NCI-H1048 (cell line): ENCODE data around the gene NEUROD1.

ENCODE experiments used
- DNase-seq: peaks from one replicate; lab custom pipeline; 2025; lab: John Stamatoyannopoulos, UW

The NEUROD1 gene

GRCh38 chr2:181679544-181679979, 755 bp downstream of the NEUROD1 start:
- DNase-seq = no peak

- DNase-seq = no peak
Measured at GRCh38 chr2:181678861-181679543, 1.3 kb downstream of the NEUROD1 start.

DNA sequence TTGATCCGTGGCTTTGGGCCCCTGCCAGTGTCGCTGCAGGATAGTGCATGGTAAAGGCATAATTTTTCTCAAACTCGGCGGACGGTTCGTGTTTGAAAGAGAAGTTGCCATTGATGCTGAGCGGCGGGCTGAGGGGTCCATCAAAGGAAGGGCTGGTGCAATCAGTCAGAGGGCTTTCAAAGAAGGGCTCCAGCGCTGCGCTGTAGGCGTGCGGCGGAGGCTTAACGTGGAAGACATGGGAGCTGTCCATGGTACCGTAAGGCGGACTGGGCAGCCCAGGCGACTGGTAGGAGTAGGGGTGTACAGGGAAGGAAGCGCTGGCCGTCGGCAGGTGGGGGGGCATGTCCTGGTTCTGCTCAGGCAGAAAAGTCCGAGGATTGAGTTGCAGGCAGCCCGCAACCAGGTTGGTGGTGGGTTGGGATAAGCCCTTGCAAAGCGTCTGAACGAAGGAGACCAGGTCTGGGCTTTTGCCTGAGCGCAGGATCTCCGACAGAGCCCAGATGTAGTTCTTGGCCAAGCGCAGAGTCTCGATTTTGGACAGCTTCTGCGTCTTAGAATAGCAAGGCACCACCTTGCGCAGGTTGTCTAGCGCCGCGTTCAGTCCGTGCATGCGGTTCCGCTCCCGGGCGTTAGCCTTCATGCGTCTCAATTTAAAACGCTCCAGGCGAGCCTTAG, 2.3 kb downstream of the NEUROD1 start:
- DNase-seq = peak; percentile 24

- DNase-seq = no peak
Measured at GRCh38 chr2:181675254-181675653, 5.1 kb downstream of the NEUROD1 start.

DNA sequence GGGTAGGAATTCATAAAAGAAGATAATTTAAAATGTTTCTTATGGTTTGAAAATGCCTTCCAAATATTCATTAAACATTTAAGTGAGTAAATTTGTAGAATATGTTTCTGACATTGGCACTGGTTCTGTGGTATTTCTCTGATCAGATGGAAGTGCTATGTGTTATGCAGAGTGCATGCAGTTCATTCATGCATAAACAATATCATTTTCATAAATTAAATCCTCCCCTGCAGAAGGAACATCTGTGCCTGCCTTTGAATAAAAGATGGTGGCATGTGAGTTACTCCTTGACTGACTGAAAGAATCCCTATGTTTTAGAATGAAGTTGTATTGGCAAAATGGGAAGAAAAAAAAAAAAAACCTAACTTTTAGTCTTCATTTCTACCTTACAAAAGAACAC, 5.9 kb downstream of the NEUROD1 start:
- peak; percentile 19 for DNase-seq

DNA sequence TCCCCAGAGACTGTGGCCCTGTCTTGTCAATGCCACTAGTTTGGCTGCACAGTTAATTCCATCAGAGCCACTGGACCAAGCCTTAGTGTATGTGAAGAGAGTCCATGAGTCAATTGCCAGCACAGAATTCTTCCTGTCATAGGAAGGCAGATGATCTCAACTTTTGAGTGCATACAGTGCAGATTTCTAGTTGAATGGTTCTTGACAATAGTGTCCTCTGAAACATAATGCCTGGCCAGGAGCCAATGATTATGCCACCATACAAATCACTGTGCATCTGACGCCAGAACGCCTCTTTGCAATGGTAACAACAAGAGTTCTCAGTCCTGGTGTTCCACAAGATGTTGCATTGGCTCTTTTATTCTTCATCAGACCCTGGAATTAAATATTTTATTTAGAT, 7.1 kb downstream of the NEUROD1 start:
- no peak for DNase-seq

DNA sequence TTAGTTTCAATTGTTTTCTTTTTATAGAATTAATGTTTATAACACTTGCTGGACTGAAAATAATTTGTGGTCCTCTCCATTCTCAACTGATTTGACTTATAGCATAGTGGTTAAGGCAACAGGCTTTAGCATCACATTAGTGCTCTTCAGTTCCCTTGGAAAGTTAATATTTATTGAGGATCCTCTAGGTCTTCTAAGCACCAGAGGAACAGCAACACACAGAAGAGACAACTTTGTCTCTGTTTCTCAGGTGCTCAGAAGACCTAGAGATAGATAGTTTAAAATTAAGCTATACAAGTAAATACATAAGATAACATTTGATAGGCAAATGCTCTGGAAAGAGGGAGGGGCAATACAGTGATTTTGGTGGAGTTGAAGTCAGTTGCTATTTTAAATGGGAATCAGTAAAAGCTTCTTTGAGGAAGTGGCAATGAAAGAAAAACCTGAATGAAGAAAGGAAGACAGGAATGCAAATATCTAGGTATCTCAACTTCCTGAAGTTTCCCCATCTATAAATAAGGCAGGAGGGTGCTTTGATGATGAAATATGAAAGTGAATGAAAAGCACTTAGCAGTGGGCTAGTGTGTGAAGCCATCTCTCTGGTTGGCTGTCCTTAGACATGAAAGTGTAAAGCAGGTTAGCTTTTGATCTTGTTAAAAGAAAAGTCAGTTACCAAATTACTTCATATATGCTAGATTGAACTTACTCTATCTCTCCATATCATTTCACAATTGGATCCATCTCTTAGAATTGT, 7.9 kb downstream of the NEUROD1 start:
- DNase-seq = no peak

- no peak for DNase-seq
Measured at GRCh38 chr2:181670632-181671031, 9.7 kb downstream of the NEUROD1 start.

DNA sequence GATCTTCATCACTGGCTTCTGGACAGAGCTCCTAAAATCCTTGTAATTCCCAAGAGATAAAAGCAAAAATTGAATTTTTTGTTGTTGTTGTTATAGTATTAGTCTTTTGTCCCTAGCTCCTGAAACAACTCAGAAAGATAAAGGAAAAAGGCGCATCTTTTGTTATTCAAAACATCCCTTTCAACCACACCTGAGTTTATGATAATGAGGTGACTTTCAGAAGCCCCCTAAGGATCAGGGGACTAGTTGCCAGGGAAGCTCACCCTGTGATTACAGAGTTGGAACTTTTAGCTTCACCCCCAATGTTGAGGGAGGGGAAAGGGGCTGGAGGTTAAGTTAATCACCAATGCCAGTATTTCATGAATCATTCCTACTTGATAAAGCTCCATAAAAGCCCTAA, 13.1 kb downstream of the NEUROD1 start:
- no peak for DNase-seq

DNA sequence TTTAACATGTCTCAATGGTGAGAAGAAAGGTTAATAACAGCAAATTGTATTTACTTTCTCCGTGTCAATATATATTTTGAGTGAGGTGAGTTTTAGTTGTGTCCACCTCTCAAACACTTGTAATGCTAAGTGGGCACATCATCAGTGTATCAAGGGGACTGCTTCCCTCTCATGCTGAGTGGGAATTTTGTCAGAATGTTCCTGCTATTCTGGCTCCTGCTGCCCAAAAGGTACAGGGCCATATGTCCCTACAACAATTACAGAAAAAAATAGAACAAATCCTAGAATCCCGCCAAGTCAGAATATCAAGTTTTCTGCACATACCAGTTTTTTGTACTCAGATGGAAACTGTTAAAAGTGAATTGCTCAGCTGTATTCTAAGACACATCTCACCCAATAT, 18.0 kb downstream of the NEUROD1 start:
- DNase-seq = no peak

DNA sequence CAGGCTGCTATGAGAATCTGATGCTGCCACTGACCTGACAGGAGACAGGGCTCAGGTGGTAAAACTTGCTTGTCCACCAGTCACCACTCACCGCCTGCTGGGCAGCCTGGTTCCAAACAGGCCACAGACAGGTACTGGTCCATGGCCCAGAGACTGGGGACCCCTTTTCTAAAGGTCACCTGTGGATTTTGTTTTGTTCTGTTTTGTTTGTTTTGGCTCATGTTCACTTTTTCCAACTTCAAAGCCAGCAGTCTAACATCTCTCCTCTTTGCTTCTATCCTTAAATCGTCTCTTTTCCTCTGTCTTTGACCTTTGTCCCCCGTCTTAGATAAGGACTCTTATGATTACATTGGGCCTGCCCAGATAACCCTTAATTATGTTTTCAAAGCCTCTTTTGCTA, 20.1 kb downstream of the NEUROD1 start:
- no peak for DNase-seq

DNA sequence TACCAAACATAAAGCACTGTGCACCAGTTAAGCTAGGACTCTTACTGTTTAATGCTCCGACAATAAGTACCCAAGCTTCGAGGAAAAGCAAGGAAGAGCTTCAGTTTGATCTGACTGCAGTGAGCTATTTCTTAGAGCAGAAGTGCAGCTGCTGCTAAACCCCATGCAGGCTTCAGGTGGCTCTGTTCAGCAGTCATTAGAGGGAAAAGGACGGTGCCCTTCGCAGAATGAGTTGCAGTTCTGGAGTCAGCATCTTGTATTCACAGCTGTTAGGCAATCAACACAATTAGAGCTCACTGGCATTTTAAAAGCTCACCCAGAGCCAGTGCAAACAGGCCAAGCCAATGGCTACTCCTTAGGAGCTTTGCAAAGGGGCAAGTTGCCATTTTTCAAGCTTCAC, 21.9 kb downstream of the NEUROD1 start:
- DNase-seq = no peak

DNA sequence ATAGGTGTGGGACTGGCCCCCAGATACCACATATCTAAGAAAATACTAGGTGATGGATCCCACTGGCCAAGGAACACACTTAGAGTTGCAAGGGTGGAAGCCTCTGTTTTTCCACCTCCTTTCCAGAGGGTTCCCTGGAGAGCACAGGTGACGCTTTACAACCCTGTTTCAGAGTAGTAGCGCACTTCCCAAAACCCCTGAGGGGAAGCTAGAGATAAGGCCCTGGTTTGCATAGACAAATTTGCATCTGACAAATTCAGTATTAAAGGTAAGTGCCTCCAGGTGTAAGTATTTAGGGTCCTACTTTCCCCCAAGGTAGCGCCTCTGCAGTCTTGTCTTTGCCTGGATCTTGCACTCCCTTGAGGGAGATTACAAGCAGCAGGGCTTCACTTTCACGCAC, 22.9 kb downstream of the NEUROD1 start:
- DNase-seq = no peak

DNA sequence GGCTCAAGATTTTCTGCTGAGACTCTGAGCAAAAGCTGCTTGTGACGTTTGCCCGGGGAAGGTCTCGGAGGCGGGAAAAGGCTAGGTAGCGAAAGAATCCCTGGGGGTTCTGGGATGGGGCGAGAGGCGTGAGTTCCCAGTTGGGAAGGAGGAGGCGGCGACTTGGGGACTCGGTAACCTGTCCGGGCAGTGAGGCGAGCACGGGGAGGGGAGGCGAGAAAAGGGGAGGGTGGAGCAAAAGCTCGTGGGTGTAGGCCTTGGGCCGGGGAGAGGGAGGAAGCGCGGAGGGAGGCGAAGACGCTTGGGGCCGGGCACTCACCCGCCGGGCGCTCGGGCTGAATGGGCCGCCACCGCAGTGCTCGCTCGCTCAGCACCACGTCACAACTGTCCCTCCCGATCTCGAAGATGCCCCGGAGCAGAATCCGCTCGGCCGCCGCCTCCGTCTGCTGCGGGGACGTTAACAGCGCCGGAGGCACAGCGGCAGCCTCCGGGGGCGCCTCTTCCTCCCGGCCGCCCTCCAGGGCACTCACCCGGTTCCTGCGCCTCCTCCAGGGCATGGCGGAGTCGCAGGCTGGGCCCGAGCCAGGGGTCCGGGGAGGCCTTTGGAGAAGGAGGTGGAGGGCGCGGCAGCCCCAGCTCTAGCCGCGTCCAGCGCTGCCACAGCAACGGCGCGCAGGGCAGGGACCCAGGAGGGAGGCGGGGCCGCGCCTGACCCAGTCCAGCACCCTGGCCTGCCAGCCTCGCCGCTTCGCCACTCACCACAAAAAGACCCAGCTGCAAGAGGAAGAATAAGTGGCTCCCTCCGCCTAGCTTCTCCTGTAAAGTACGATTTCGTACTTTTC, 23.6 kb downstream of the NEUROD1 start, which contains the start of gene CERKL:
Gene CERKL, minus strand, starts transcription at position 656 of the 842 bp plus-strand sequence. Its CDS starts 99 bp downstream, at position 557.
- no peak for DNase-seq

DNA sequence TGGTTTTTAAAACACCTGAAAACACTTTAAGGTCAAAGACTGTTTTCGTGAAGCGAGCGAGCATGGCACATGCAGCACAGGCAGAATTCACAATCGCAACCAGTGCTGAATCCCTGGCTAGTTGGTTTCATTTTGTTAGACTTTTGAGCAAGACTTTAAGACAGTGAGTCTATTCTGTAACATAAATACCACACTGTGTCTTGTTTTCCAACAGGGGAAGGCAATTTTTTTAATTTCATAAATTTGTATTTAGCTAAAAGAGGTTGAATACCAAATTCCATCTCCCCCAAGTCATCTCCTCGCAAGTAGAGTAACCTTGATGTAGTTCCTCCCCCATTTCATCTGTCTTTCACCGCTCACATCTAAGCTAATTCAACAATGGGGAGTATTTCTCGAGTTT, 24.8 kb downstream of the NEUROD1 start:
- no peak for DNase-seq

DNA sequence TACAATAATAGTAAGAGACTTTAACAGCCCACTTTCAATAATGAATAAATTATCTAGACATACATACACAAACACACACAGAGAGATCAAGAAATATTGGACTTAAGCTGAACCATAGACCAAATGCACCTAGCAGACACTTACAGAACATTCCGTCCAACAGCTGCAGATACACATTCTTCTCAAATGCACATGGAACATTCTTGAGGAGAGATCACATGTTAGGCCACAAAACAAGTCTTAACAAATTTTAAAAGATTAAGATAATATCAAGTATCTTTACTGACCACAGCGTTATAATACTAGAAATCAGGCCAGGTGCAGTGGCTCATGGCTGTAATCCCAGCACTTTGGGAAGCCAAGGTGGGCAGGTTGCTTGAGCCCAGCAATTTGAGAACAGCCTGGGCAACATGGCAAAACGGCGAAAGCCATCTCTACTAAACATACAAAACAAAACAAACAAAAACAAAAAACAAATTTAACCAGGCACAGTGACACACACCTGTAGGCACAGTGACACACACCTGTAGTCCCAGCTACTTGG, 30.8 kb downstream of the NEUROD1 start:
- DNase-seq = no peak

DNA sequence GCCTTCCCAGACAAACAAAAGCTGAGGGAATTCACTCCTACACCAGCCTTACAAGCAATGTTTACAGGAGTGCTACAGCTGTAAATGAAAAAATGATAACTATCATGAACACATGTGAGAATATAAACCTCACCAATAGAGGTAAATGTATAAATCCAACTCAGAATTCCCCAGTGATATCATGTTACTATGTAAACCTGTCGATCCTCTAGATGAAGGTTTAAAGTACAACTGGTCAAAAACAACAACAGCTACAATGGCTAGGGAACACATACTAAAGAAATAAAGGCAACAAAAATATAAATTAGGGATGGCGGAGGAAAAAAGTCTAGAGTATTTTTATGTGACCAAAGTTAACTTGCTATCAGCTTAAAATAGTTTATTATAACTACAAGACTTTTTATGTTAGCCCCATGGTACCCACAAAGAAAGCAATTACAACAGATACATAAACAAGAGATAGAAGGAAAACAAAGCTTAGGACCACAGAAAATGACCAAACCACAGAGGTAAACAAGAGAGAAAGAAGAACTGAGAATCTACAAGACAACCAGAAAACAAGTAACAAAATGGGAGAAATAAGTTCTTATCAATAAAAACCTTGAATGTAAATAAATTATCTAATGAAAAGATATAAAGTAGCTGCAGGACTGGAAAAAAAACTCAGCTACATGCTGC, 31.7 kb downstream of the NEUROD1 start:
- DNase-seq = no peak

- no peak for DNase-seq
Measured at GRCh38 chr2:181646415-181646987, 33.8 kb downstream of the NEUROD1 start.

DNA sequence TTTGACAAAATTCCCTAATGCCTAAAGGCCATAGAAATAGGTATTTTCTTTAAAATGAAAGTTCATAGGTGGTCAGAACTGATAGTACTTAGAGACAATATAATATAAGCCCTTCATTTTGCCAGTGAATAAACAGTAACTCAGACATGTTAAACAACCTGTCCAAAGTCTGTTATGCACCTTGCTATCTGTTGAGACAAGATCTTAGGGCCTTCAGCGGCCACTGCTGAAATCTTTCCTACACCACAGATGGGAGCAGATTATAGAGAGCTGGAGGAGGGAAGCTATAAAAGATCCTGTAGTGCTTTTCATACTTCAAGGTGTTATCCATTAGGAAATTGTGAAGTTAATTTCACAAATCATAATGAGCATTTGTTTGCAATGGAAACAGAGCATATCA, 37.2 kb downstream of the NEUROD1 start:
- no peak for DNase-seq

DNA sequence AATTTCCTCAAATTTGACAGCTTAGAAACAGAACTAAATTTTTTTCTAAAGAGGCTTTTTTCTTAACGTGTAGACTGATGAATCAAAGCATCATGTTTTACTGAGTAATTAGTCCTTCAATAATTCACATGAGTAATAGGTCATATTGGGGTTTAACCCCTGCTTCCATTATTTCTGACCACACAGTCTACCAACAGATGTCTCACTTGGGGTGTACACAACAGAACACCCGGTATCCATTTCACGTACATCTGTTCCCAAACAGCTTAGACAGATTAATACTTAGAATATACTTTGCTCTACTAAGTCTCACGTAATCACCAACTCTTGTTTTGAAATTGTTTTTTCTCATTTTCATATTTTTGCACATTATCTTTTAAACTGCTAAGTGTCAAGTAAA, 38.2 kb downstream of the NEUROD1 start:
- DNase-seq = no peak

DNA sequence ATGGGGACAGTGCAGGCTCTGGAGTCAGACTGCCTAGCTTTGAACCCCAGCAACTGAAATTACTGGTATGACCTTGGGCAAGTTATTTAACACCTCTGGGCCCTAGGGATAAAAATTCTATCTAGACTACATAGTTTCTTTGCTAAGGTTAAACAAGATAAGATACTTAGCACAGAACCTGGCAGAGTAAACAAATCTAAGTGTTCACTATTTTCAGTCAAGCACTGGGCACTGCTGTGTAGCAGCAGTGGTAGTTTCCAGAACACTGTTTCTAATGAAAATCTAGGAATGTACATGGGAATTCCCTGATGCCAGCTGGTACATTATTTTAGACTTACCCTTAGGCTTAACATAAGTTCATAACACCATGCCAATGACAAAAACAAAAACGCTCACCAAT, 40.6 kb downstream of the NEUROD1 start:
- DNase-seq = no peak
